ENCODE measurements around the gene STAG2.

The STAG2 gene

DNA sequence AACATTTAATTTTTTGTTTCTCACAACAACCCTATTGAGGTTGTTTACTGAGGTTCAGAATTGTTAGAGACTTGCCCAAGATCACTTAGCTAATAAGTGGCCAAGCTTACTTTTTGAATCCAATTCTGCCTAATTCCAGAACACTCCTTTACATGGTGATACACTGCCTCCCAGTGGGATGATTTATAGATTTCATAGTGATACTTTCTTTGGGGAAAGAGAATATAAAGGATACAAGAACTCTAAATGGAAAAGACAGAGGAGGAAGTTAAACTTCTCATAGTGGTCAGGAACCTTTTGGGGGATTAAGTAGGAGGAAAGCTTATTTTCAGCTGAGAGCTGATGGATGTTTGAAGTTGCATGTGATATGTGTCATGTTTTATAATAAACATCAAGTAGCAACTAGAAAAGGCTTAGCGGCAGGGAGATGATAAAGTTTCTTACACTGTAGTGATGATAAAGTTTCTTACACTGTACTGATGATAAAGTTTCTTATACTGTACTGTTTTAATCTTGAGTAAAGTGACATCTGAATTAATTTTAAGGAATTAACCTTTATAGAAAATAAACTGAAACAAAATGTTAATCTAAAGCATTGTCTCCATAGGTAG is 15.3 kb downstream of the STAG2 start:
- DNase-seq: no peak

DNA sequence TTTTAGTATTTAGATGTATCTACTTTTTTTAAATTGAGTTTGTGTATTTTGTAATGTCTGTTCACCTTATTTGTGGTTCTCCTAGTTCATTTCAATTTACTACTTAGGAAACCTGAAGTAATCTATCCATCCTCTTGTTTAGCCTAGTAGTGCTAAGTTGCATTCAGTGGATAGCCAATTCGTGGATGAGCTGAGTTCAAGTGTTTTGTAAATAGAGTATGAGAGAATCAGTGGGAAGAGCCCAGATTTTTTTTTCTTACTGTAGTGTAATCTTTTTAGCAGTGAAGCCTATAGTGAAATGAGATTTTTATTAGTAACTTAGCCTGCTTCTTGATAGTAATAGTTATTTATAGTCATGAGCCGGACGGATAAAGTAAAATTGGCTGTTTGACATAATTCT is 21.7 kb downstream of the STAG2 start:
- DNase-seq: no peak

DNA sequence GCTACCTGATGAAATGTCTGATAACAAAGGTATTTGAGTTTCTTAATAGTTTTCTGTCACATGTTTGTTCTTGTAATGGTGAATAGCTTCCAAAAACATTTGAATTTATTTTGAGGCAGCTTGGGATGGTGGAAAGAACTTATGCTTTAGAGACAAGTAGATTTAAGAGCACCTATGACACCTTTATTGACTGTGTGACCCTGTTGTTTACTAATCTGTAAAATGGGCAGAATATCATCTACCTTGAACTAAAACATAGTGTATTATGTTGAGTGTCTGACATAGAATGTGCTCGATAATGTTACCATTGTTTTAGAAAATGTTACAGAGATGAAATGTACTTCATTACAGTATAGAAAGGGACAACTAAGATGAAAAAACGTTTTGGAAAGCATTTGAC is 24.9 kb downstream of the STAG2 start:
- no peak for DNase-seq

DNA sequence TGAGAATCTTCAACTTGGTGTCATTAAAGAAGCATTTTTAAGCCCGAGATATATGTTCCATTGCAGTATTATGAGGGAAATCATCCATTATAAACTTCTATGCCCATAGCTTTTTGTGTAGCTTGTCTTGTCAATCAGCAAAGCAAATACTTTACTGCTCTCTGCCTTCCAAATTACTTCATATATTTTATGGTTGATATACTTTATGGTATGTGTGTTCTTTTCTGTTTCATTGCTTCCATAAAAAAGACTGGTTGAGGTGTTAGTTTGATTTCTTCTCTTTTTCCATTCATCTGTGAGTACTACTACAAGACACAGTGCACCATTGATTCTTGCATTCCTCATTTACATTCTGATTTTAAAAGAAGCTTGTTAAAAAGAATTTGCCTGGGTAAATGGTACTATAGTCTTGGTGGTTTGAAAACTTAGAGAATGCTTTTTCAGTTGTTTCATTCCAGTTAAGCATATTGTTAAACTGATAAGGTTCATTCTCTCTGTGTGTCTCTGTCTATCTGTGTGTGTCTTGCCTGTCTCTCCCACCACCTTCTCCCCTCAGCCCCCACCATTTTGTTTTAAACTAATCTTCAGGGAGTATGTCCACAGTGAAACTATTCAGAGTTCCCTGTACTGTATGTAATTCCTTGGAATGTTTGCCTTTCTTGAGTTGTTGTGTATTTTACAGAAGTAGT is 27.1 kb downstream of the STAG2 start:
- DNase-seq: no peak

DNA sequence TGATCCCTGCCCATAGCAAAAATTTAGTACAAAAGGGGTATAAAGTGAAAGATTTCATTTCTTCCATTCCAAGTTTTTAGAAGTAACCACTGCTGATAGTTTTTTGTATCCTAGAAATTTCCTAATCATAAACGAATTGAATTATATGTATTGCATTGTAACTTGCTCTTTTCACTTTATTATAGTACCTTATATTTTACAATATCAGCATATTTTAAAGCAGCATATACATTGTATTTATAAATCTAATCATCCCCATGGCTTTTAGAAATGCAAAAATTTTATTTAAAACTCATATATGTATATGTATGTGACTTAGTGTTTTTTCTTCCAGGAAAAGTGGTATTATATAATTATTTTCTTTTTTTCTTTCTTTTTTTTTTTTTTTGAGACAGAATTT is 27.7 kb downstream of the STAG2 start:
- no peak for DNase-seq

DNA sequence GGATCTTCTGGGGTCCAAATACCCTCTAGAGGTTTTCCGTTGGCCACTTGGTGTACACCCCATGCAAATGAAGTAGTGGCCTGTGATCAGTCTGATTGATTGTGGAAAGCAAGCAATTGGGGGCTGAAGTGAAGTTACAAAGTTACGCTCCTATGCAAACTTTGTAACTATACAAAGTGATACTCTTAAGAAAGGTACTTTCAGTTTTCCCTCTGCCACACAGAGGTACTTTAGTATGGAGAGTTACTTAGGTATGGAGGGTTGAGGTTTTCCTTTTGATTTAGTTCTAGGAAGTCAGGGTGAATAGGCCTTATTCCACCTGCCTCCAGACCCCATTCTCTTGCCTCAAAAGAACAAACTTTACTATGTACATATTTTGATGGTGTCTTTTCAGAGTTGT is 28.7 kb downstream of the STAG2 start:
- DNase-seq: no peak

DNA sequence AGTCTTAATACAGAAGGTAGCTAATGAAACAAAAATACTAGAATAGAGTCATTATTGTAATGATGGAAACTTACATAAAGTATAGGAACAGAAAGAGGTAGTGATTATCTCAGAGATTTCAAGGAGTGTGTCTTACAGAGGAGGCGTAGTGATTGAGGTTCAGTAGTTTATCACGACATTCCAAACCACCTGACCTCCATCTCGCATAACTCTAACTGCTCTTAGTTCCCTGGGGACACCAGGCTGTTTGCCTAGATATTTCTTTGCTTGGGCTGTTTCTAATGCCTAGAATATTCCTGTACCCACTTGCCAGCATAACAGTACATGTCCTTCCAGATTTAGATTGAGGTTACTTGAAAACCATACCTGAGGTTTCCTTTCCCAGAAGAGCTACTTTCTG is 29.1 kb downstream of the STAG2 start:
- no peak for DNase-seq

DNA sequence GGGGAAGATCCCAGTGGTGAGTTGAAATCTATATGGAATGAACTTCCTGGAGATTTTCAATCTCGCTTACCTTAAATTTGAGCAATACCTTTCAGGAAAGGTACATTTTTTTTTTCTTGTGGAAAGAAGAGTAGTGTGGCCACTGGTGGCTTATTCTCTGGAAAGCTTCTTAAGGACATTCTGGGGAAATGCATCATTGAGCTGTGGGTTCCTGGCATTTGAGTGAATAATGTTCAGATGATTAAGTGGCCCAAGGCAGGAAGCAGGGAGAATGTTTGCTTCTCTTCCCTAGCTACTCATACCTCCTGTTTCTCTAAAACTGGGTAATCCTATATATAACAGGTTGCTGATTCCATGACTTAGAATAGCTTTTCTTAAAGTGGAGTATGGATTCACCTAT is 31.8 kb downstream of the STAG2 start:
- no peak for DNase-seq

DNA sequence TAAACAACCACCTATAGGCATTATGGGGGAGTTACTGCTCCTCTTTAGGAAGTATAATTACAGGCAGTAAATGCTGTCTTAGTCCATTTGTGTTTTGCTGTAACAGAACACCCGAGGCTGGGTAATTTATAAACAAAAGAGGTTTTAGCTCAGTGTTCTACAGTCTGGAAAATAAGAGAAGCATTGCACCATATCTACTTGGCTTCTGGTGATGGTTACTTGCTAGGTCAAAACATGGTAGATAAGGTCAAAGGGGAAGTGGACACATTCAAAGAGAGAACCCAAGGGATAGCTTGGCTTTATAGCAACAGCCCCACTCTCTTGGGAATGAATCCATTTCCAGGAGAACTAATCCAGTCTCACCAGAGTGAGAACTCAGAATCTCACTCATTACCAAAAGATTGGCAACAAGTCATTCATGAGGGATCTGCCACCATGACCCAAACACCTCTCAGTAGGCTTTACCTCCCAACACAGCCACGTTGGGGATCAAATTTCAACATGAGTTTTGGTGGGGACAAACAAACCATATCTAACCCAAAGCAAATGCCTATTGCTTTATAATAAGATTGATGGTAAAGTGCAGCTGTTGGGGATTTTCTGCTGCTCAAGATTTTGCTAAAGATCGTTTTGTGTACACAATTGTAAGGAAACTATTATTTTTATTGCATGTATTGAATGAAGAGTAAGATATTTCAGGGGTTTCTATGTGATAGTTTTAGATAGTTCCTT is 32.6 kb downstream of the STAG2 start:
- DNase-seq: no peak

DNA sequence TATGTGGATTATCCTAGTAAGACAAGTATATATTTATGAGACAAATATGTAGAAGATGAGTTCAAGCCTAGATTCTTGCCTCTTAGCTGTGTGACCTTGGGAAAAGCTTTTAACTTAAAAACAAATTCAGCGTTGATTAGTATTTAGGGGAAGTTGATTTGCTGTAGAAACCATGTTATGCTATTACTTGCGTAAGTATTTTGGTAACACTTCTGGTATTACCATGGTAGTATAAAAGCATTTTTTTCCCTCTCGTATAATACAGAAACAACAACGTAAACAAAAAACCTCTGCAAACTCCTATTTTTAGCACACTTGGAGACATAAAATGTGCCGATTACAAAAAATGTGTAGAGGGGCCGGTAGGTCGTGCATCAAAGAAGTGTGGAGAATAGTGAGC is 33.2 kb downstream of the STAG2 start:
- no peak for DNase-seq

DNA sequence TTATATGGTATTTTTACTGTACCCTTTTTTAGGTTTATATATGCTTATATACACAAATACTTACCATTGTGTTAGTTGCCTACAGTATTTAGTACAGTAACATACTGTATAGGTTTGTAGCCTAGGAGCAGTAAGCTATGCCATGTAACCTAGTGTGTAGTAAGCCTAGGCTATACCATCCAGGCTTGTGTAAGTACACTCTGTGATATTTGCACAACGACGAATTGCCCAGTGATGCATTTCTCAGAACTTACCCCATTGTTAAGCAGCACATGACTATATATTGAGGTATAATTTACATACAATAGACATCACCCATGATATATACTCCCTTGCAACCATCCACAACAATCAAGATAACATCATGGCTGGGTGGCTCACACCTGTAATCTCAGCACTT is 40.1 kb downstream of the STAG2 start:
- no peak for DNase-seq

DNA sequence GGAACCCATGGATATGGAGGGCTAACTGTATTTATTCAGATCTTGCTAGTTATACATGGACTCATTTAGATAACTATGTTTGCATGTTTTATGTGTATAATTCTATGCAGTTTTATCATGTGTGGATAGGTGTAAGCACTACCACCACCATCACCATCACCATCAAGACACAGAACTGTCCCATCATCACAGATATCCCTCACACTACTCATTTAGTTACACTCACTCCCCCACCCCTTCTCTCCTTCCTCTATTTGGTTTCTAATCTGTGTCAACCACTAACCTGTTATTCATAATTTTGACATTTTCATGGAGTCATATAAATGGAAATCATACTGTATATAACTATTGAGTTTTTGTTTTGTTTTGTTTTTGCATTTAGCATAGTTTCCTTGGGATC is 43.7 kb downstream of the STAG2 start:
- DNase-seq: no peak

DNA sequence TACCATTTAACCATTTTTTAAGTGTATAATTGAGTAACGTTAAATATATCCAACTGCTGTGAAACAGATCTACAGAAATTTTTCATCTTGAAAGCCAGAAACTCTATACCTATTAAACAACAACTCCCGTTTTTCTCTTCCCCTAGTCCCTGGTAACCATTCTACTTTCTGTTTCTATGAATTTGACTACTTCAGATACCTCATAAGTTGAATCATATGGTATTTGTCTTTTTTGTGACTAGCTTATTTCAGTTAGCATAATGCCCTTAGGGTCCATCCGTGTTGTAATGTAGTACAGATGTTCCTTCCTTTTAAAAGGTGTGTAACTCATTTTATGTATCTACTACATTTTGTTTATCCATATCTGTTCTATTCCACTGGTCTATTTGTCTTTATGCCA is 48.7 kb downstream of the STAG2 start:
- DNase-seq: no peak

DNA sequence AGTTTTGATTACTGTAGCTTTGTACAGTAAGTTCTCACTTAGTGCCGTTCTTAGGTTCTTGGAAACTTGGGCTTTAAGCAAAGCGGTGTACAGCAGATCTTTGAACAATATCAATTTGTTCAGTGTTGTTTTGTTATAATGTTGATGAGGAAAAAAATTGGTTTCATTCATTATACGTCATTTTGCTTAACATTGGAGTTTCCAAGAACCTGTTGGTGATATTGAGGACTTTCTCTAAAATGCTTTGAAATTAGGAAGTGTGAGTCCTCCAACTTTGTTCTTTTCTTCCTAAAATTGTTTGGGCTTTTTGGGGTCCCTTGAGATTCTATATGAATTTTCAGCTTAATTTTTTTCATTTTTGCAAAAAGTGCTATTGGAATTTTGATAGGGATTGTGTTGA is 49.1 kb downstream of the STAG2 start:
- no peak for DNase-seq

DNA sequence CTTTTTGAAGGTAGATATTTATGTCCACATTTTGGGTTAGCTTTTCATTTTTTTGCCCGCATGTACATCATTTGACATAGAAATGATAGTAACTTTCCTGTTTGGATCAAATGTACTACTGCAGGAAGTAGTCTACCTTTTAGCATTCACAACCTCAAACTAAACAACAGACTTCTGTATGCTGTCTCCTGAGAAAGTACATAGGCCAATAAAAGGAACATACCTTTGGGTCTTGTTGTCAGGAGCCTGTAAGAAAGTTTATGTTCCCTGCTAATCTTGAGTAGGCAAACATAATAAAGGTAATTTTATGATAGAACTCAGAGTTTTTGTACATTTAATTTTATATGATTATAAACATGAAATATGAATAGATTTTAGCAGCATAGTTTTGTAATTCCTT is 54.2 kb downstream of the STAG2 start:
- no peak for DNase-seq

DNA sequence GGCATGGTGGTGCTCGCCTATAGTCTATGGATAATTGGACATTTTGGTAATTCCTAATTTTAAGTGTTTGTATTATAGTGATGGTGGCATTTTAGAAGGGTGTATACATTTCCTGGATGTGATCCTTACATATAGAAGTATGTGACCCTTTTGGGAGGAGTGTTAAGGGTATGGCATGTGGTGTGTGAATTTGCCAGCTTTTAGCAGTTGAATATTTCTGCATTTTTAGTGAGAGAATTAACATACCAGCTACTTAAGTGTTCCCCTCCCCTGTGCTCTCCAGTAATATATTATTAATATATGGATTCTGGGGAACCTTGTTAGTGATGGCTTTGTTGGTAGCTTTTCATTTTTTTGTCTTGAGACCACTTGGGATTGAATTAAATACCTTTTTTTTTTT is 55.3 kb downstream of the STAG2 start:
- no peak for DNase-seq

DNA sequence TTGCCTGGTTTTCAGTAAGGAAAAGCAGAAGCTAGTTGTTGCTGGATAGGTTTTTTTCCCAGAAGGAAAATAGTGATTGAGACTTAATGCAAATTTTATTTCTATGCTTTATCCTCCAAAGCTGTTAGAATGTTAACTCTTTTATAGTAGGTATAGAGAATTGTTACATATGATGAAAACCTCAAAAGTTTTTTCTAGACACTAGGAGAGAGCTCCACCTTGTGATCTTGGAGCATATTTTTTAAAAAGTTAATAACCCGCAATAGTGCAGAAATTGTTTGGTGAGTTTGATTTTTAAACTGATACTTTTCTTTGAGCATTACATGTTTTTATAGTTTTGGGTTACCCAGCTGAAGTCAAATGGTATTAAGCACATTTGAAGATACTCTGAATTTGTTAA is 56.5 kb downstream of the STAG2 start:
- no peak for DNase-seq

DNA sequence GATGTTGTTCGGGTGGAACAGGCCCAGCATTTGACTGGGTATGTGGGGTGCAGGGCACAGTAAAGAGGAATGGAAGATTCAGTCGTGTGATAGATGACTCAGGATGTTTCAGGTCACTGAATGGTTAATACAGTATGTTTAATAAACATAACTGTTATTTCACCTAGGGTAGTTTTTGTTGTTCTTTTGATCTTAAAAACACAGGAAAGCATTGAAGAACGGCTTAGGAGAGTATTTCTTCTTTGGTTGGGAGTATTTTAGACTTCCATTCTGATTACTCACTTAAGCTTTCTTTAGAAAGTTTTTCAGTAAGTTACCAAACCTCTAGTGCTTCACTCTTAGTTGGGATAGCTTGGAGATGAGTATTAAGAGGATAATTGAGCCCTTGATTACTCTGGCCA is 62.3 kb downstream of the STAG2 start:
- no peak for DNase-seq

DNA sequence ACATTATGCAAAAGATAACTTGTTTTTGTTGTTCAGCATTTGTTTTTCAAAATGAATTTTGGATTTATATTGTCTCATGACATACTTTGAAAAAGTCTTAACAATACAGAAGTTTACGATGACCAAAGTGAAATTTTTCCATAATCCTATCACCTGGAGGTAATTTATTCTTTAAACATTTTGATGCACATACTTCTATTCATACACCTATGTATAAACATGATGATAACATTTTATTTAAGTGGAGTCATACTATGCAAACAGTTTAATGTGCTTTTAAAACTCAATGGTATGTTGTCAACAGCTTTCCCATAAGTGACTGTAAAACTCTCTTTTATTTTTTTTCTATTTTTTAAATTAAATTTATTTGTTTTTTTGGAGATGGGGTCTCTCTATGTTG is 65.0 kb downstream of the STAG2 start:
- DNase-seq: no peak

DNA sequence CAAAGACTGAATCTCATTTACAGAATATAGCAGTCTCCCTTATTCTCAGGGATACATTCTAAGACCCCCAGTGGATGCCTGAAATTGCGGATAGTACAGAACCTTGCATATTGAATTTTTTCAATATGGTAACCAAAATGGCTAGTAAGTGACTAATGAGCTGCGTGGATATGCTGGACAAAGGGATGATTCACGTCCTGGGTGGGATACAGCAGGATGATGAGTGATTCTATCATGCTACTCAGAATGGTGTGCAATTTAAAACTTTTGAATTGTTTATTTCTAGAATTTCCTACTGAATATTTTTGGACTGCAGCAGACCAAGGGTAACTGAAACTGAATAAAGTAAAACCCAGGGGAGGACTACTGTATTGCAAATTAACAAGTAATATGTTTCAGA is 66.7 kb downstream of the STAG2 start:
- DNase-seq: no peak

DNA sequence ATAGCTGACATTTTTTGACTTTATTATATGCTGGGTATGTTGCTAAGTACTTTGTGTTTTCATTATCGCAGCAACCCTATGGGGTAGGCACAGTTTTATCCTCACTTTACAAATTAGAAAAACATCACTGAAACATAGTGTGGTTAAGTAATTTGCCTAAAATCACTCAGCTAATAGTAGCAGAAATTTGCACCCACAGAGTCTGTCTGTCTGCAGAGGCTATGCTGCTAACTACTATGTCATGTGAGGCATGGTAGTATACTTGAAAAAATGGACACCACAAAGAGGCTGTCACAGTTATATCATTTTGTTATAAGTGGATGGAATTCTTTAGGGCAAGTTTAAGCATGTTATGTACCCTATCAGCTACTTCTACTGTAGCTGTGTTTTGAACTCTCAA is 69.0 kb downstream of the STAG2 start:
- no peak for DNase-seq

DNA sequence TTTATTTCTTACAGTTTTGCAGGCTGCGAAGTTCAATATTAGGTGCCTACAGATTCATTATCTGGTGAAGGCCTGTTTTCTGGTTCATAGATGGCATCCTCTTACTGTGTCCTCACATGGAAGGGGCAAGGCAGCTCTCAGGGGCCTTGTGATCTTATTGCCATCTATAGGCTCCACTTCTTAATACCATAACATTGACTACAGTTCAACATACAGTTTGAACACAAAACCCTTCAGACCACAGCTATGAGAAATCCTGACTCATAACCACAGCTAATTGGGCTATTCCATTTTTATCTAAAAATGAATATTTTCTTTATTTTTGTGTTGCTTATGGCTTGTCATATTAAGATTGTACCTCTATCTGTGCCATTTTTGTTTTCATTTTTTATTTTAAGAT is 72.3 kb downstream of the STAG2 start:
- DNase-seq: no peak

DNA sequence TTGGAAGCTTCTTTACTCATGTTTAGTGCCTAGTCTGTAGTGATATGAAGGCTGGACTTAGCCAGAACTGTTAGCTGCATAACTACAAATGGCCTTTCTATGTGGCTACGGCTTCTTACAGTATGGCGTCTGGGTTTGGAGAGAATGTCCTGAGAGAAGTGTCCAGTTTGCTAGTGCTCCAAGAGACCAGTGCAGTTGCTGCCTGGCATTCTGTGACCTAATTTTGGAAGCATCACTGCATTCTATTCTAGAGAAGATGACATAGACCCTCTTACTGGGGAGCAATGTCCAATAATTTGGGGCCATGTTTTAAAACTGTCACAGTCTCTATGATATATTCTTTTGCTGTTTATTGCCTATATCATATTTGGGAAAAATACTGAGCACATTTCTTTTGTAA is 74.2 kb downstream of the STAG2 start:
- DNase-seq: no peak

DNA sequence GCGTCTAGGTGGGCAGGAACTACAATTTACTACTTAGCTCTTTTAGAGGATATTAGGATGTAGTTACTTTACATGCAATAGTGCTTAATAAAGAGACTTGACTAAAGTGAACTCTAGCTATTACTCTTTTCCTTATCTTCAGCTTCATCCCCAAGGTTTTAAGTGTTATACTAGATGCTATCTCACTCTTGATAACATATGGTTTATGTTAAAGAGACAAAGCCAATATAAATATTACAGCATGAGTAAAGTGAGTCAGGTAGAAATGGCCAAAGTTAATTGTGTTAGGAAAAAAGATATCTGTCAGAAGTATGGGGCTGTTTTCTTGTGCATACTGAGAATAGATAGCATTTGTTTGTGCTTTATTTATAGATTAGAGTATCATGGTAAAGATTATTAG is 80.5 kb downstream of the STAG2 start:
- DNase-seq: no peak

DNA sequence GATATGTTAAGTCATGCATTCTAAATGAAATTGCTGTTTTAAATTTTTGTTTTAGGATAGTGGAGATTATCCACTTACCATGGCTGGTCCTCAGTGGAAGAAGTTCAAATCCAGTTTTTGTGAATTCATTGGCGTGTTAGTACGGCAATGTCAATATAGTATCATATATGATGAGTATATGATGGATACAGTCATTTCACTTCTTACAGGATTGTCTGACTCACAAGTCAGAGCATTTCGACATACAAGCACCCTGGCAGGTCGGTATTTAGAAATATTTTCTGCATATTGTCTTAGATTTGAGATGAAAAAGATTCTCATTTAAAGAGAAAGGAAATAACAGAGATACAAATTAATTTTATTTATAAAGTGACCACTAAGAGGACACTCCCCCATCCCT is 83.6 kb downstream of the STAG2 start:
- DNase-seq: no peak

Data from NCI-H146 (cell line).